HG03108 (cell line): ENCODE measurements around the gene CELSR2.
A peak's percentile ranks its signal among the peaks of the same experiment; 100 is the strongest.
"Not testable (repeated sequence)": the region's sequence is repeated elsewhere in the genome, so short reads cannot be mapped to it uniquely, and the experiment has no call there.

ENCODE experiments used
- ATAC-seq: cut with Tn5 transposase; IDR thresholded peaks from one replicate; pipeline ENCODE4 v1.9.1; 2021; ENCODE audit warnings: moderate library complexity; ENCODE audit not compliant: unreplicated experiment

Gene CELSR2

GRCh38 chr1:109248797-109249629, at the start of gene CELSR2:
TSS of gene CELSR2 (plus strand) at chr1:109249539. CDS start at chr1:109250080, 541 bp downstream.
- ATAC-seq = peak; percentile 82

GRCh38 chr1:109199710-109200109, 49.6 kb upstream of the CELSR2 start:
- ATAC-seq = no peak

DNA sequence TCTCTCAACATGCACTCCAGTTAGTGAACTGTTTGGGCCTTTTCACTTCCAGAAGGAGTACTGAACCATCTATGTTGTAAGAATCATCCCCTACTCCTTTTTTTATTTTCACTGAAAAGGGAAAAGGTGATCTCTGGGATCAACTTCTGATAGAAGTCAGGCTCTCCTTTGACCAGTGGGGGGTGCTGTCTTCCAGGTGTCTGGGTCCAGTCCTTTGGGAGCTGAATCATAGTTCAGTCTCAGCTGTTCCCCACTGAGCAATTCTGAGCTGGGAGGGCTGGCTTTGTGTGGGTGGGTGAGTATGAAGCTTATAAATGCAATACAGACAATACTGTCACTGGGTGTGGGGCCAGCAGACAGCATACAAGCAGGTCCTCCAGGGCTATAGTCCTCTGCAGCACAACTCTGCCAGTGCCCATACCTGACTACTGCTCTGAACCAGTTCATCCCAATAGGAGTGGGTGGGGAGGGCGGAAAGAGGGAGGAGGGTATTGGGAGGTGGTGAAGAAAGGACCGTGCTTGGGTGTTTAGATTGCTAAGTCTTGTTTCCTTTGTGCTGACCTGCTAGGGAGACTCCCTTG, 48.1 kb upstream of the CELSR2 start:
- no peak for ATAC-seq

- ATAC-seq = no peak
Measured at GRCh38 chr1:109204484-109204883, 44.9 kb upstream of the CELSR2 start.

DNA sequence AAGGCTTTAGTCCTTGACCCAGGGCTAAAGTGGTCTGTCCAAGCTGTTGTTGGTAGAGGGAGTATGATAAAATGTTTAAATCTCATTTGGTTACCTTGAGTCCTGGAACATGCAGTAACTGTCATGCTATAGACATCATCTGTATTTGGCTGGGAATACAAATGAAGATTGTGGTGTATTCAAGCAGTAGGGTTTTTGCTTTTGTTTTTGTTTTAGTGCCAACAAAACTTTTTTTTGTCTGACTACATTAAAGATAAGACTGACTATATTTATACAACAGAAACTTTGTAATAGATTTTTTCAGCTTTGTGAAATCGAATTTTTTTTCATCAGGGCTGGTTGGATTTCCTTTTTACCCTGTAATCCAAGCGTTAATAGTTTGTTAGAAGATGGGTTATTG, 43.0 kb upstream of the CELSR2 start:
- no peak for ATAC-seq

DNA sequence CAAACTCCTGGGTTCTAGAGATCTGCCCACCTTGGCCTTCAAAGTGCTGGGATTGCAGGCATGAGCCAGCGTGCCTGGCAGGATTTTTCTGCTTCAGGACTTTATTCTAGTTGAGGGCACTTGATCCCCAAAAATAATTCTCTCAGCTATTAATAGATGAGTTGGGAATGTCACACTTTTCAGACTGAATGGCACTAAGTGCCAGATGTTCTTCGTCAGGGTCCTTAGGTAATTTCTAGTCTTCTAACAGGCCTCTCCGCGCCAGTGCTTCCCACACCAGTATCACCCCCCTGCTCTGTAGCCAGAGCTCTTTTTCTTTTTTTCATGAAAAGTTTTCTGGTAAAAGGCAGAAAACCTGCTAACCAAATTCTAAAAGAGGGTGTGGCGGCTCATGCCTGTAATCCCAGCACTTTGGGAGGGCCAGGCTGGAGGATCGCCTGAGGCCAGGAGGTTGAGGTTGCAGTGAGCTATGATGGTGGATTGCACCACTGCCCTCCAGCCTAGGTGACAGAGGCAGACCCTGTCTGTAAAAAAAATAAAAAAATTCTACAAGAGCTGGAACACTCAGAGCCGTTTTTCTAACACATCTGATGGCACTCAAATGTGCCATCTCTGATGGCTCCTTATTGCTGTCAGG, 41.8 kb upstream of the CELSR2 start:
- no peak for ATAC-seq

DNA sequence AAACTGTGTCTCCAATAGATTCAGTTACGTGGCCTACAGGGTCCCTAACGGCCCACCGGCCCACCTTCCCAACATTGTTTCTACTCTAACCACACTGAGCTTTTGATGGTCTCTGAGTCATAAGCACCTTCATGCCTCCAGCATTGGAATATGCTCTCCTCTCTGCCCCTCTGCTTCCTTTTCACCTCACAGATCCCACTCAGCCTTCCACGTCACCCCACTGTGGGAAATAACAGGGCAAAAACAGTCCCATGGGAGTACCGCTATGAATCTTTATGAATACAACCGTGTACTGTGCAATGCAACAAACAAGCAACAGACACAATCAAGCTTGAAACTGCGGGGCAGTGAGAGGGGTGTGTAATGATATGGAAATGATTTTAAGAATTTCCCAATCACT, 40.9 kb upstream of the CELSR2 start:
- ATAC-seq = no peak

DNA sequence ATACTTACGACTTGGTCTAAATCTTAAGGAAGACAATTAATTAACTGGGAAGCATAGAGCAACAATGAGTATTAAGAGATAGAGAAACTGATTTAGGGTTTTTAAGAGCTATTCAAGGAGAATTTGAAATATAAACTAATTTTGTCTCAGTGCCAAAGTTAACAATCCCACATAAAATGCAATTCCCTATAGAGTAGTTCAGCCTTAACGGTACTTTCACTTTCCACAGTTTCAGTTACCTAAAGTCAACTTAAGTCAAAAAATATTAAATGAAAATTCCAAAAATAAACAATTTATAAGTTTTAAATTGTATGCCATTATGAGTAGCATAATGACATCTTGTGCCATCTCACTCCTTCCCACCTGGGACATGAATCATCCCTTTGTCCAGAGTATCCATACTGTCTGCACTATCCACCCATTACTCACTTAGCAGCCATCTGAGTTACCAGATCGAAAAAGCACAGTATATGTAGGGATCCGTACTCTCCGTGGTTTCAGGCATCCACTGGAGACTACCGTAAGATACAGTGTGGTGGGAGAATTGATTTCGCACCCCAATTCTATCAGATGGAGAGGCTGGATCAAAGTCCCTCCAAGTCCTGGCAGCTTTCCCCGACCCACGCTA, 40.4 kb upstream of the CELSR2 start:
- ATAC-seq = no peak

GRCh38 chr1:109210058-109210457, 39.3 kb upstream of the CELSR2 start:
- ATAC-seq = no peak

- no peak for ATAC-seq
Measured at GRCh38 chr1:109213345-109213823, 36.0 kb upstream of the CELSR2 start.

- peak; percentile 75 for ATAC-seq
Measured at GRCh38 chr1:109213824-109214693, 35.3 kb upstream of the CELSR2 start, which contains the start of gene SARS1. TSS of gene SARS1 (plus strand) at chr1:109213918. CDS start at chr1:109213993, 75 bp downstream.

GRCh38 chr1:109214695-109215623, 34.4 kb upstream of the CELSR2 start:
- ATAC-seq = peak; percentile 31

DNA sequence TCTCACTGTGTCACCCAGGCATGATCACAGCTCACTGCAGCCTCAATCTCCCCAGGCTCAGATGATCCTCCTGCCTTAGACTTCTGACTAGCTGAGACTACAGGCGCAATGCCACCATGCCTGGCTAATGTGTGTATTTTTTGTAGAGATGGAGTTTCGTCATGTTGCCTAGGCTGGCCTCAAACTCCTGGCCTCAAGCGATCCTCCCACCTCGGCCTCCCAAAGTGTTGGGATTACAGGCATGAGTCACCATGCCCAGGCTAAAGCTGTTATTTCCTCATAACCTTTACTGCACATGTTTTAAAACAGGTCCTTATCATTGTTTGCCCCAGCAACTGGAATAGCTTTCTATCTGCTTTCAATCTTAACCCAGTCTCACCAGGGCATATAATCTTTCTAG, 32.7 kb upstream of the CELSR2 start:
- no peak for ATAC-seq

DNA sequence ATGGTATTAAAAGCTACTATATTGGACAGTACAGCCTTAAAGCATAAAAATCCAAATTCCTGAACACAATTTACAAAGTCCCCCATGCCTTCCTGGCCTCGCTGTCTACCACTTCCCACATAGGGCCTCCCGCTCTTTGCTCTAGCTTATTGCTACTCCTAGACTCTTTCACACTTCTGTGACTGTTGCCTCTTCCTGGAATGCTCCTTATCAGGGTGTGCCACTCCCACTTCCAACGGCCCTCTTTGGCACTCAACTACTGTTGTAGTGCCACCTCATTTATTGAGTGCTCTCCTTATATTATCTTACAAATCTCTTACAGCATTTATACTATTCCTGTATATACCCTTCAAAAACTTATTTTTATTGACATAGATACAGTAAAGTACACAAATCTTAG, 30.8 kb upstream of the CELSR2 start:
- ATAC-seq = no peak

- ATAC-seq = not testable (repeated sequence)
Measured at GRCh38 chr1:109221201-109221600, 28.1 kb upstream of the CELSR2 start.

GRCh38 chr1:109225308-109225707, 24.0 kb upstream of the CELSR2 start:
- no peak for ATAC-seq

- no peak for ATAC-seq
Measured at GRCh38 chr1:109225711-109226445, 23.5 kb upstream of the CELSR2 start.

- no peak for ATAC-seq
Measured at GRCh38 chr1:109228167-109228566, 21.2 kb upstream of the CELSR2 start.
